WI38 (cell line): ENCODE results near the gene AHCTF1.
"Not testable (repeated sequence)": the region's sequence is repeated elsewhere in the genome, so short reads cannot be mapped to it uniquely, and the experiment has no call there.

Experiments
- H3K4me3 ChIP-seq: 2 replicates; pipeline ENCODE4 v1.5.1; 2011; ENCODE audit warnings: low read depth, mild to moderate bottlenecking, control low read depth, low read length
- TF ChIP-seq, protein P1 (sequence below): IDR thresholded peaks from 2 replicates; pipeline ENCODE4 v1.5.1; 2012; ENCODE audit warnings: low read depth, mild to moderate bottlenecking, control low read depth, low read length

The AHCTF1 gene

DNA sequence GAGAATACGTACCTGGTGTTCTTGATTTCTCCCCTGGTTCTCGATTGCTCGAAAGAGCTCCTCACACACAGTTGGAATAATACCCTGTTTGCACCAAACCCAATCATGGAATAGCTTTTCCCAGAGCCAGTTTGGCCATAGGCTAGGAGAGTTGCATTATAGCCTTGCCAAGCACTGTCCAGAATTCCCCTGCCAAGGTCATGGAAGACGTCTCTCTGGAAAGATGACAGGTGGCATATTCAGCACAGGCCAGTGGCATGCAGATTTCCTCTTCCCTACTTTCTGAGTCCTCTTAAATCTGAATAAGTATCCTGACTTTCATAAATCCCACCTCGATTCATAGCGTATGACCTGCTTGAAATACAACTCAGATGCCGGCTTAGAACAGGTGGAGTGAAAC, 111.1 kb downstream of the AHCTF1 start:
- TF ChIP-seq, protein P1, sequence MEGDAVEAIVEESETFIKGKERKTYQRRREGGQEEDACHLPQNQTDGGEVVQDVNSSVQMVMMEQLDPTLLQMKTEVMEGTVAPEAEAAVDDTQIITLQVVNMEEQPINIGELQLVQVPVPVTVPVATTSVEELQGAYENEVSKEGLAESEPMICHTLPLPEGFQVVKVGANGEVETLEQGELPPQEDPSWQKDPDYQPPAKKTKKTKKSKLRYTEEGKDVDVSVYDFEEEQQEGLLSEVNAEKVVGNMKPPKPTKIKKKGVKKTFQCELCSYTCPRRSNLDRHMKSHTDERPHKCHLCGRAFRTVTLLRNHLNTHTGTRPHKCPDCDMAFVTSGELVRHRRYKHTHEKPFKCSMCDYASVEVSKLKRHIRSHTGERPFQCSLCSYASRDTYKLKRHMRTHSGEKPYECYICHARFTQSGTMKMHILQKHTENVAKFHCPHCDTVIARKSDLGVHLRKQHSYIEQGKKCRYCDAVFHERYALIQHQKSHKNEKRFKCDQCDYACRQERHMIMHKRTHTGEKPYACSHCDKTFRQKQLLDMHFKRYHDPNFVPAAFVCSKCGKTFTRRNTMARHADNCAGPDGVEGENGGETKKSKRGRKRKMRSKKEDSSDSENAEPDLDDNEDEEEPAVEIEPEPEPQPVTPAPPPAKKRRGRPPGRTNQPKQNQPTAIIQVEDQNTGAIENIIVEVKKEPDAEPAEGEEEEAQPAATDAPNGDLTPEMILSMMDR = no peak
- H3K4me3 ChIP-seq = no peak overlapping the region

DNA sequence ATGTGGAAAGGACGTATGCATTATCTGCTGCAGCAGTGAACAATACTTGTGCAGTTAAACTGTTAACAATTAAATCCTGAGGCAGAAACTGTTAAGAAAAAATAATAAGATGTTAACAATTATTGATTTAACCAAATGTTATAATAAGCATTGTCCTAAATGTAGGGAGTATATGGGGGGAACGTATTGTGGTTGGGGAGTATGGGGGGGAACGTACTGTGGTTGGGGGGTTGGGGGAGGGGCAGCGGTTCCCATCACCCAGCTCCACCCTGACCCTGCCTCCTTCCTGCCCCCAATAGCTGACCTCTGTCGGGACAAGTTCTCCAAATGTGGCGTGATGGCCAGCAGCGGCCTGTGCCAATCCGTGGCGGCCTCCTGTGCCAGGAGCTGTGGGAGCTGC, 114.0 kb downstream of the AHCTF1 start:
- not testable (repeated sequence) for H3K4me3 ChIP-seq

DNA sequence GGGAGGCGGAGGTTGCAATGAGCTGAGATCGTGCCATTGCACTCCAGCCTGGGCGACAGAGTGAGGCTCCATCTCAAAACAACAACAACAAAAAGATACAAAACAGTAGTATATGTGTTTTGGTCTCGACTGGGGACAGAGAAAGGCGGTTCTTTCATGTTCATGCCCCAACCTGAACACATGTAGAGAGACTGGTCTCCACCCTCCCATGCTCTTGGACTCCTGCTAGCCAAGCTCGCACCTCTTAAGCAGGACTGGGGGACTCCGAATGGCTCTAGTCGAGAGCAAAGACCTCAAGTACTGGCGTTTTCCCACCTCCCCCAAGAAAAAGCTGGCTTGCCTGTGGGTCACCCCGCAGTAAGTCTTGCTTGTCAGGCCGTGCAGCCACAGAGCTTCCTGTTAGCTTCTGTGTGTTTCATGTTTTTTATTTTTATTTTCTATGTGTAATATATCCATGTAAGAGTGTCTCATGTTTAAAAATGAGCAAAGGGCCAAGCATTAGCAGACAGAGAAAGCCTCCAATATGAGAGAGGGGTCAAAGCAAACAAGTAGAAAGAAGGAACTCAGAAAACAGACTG, 116.0 kb downstream of the AHCTF1 start:
- H3K4me3 ChIP-seq = no peak overlapping the region
- TF ChIP-seq, protein P1 = no peak

DNA sequence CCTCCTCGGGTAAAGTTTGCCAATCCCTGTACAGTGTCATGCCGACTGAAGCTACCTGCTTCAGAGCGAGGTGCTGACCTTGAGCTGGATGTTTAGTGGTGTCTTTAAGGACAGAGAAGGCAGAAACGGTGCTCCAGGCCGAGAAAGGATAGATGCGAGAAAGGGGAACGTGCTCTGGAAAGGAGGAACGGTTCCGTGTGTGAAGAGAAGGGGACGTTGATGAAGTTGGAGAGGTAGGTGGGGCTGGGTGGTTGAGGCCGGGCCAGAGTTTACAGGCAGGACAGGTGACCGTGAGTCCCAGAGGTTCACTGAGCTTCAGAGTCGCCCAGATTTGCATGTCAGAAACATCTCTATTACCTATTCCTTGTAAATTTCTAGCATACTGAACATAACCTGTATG, 116.9 kb downstream of the AHCTF1 start:
- TF ChIP-seq, protein P1 = no peak

DNA sequence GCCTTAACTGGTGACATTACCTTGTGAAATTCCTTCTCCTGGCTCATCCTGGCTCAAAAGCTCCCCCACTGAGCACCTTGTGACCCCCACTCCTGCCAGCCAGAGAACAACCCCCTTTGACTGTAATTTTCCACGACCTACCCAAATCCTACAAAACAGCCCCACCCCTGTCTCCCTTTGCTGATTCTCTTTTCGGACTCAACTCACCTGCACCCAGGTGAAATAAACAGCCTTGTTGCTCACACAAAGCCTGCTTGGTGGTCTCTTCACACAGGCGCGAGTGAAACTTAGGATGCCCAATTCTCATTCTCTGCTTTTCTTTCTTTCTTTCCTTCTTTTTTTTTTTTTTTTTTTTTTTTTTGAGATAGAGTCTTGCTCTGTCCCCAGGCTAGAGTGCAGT, 118.4 kb downstream of the AHCTF1 start:
- H3K4me3 ChIP-seq = not testable (repeated sequence)

More for the DNA sequence above, 116.9 kb downstream of the AHCTF1 start:
- H3K4me3 ChIP-seq = no peak overlapping the region

DNA sequence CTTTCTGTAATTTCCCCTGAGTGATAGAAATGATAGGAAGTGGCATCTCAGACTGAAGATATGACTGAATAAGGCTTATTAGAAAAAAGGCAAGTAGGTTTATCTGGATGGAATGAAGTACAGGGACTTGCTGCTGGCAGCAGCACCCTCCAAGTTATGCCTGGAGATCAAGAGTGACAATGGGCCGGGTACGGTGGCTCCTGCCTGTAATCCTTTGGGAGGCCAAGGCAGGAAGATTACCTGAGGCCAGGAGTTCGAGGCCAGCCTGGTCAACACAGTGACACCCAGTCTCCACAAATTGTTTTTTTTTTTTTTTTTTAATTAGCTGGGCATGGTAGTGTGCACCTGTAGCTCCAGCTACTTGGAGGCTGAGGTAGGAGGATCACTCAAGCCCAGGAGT, 119.8 kb downstream of the AHCTF1 start:
- TF ChIP-seq, protein P1 = no peak

DNA sequence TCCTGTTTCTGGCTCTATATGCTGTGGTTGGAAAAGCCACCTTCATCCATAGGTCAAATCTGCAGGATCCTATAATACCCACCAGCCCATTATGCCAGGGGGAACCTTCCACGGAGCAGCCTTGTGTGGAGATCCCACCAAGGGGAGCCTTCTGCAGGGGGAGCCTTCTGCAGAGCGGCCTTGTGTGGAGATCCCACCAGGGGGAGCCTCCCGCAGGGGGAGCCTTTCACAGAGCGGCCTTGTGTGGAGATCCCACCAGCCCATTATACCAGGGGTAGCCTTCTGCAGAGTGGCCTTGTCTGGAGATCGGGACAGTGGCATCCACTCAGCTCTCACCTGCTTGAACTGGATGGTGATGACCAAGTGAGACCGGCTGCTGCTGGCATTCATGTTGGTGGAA, 122.3 kb downstream of the AHCTF1 start:
- H3K4me3 ChIP-seq = no peak overlapping the region
- TF ChIP-seq, protein P1 = no peak

More for the DNA sequence above, 119.8 kb downstream of the AHCTF1 start:
- H3K4me3 ChIP-seq = no peak overlapping the region

DNA sequence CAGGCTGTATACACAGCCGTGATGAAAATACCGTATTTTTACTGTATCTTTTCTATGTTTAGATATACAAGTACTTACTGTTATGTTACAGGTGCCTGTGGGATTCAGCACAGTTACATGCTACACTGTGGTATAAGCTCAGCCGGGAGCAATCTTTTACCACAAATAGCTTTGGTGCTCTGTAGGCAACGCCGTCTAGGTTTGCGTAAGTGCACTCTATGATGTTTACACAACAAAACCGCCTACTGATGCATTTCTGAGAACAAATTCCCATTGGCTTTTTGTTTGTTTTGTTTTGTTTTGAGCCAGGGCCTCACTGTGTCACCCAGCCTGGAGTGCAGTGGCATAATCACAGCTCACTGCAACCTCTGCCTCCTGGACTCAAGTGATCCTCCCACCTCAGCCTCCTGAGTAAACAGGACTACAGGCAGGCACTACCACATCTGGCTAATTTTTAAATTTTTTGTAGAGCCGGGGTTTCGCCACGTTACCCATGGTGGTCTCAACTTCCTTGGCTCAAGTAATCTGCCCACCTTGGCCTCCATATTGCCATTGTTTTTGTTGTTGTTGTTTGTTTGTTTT, 126.5 kb downstream of the AHCTF1 start:
- no peak overlapping the region for H3K4me3 ChIP-seq
- TF ChIP-seq, protein P1 = no peak
